NCI-H1436 (cell line): ENCODE data around the gene DHDH.
A peak's percentile ranks its signal among the peaks of the same experiment; 100 is the strongest.

Experiments
- DNase-seq: peaks from one replicate; lab custom pipeline; 2025; lab: John Stamatoyannopoulos, UW

DHDH gene

DNA sequence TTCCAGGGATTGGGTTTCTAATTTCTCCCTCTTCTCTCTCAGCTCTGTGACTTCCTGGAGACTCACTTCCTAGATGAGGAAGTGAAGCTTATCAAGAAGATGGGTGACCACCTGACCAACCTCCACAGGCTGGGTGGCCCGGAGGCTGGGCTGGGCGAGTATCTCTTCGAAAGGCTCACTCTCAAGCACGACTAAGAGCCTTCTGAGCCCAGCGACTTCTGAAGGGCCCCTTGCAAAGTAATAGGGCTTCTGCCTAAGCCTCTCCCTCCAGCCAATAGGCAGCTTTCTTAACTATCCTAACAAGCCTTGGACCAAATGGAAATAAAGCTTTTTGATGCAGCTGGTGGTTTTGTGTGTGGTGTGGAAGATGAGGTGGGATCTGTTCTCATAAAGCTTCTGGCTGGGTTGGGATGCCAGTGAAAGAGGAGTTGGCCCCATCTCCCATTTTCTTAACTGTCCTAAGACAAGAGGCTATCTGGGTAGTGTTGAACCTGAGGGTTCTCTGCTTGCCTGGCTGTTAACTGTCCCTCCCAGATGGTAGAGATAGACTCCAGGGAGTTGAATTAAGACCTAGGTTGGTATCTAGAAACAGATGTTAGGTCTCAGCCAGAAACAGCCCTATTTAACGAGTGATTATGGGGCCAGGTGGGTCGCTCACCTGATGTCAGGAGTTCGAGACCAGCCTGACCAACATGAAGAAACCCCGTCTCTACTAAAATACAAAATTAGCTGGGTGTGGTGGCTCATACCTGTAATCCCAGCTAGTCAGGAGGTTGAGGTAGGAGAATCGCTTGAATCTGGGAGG lies 33.2 kb downstream of the DHDH start:
- no peak for DNase-seq

GRCh38 chr19:48967346-48968178 lies 34.1 kb downstream of the DHDH start:
- no peak for DNase-seq

DNA sequence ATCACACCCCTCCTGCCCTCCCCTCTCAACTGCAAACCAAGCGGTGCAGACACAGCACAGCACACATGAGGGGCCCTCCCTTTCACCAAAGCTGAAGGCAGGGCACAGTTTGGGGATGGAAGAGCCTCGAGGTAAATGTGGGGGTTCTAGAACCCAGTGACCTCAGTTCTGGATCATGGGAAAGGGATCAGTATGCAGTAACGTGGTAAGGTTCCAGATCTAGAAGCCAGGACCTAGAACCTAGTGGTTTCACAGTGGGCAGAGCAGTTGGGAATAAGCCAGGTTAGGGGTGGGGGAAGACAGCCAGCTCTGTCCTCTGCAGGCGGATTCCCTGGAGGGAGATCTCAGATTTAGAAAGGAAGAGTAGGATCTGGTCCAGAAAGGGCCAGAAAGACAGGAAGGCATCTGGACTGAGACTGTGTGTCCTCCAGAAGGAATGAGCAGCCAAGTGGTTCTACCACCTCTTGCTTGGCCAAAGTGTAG lies 34.7 kb downstream of the DHDH start:
- DNase-seq: no peak

DNA sequence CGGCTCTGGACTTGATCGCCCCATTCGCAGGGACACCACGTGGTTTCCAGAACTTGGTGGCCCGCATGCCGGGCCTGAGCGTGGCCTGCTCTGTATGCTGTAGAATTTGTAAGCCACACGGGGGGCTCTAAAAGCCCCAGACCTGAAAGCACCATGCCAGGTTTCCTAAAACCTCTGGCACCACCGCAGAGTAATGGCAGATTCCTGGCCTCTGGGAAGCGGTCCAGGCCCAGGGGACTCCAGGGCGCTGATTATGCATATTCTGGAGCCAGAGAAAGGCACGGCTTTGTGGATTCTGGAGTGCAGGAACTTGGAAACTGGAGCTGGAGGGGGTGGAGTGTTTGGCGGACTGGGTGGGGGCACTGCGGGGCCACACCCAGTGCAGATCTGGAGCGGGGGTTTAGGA lies 35.3 kb downstream of the DHDH start:
- DNase-seq: no peak

DNA sequence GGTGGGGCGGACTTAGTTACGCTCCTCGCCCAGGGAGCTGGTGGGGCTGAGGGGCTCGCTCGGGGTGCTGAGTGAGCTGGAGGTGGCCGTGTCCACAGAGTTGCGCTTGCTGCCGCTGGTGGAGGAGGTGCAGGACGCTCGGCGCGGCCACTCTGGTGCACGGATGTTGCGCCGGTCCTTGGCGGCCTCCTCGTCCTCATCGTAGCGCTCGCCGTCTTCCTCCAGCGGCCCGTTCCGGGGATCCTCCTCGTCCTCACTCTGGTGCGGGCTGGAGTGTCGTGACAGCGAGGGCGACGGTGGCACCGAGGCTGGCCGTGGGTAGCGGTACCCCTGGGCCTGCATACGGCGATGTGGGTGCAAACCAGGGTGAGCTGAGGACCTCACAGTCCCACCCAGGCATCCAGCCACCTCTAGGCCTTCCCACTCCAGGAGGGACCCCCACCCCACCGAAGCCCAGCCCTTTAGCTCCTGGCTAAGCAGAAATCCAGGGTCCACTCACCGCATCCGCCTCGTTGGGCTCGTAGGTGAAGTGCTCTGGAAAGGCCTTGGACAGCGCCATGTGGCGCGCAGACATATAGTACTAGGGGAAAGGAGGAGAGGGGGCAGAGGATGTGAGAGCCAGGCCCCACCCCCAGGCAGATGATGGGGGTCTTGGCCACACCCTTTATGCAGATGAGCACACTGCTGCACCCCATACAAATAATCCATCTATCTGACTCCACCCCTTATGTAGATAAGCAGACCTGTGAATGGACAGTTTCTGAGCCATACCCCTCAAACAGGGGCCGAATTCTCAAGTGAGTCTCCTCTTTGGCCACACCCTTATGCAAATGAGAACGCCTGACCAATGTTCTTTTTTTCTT lies 36.0 kb downstream of the DHDH start:
- no peak for DNase-seq

DNA sequence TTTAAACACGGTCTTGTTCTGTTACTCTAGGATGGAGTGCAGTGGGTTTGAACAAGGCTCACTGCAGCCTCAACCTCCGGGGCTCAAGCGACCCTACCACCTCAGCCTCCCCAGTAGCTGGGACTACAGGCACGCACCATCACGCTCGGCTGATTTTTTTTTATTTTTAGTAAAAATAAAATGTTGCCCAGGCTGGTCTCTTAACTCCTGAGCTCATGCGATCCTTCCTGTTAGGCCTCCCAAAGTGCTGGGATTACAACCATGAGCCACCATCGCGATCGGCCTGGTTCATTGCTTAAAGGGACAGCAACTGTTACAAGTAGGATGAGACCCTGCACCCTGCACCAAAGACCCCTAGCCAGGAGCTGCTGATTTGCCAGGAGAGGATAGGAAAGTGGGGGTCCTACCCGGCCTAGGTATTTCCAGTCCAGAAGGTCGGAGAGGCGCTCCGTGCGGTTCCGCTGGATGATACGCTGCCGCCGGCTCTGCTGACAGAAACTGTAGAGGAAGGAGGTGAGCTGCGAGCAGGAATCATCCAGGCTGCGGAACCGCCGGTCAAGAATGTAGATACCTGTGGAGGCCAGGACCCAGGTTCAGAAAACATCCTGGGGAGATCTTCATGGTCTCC lies 36.8 kb downstream of the DHDH start:
- no peak for DNase-seq

DNA sequence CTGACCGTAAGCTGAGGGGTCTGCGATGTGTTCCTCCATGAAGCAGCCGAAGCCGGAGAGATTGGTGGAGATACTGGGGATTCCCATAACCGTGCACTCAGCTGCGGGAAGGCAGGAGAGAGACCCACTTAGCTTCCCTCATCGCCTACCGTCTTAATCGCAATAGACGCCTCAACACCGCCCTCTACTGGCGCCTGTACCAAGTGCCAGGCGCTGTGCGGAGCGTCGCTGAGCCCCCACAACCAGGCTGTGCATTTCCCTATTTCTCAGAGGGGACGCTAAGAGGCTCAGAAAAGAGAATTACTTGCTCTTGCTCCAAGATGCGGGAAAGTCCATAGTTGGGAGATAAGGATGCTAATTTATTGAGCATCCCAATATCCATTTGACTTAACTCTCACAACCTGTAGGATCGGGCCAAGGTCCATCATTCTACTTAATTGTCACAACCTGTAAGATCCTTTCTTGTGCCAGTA lies 37.5 kb downstream of the DHDH start:
- DNase-seq: peak; percentile 82

DNA sequence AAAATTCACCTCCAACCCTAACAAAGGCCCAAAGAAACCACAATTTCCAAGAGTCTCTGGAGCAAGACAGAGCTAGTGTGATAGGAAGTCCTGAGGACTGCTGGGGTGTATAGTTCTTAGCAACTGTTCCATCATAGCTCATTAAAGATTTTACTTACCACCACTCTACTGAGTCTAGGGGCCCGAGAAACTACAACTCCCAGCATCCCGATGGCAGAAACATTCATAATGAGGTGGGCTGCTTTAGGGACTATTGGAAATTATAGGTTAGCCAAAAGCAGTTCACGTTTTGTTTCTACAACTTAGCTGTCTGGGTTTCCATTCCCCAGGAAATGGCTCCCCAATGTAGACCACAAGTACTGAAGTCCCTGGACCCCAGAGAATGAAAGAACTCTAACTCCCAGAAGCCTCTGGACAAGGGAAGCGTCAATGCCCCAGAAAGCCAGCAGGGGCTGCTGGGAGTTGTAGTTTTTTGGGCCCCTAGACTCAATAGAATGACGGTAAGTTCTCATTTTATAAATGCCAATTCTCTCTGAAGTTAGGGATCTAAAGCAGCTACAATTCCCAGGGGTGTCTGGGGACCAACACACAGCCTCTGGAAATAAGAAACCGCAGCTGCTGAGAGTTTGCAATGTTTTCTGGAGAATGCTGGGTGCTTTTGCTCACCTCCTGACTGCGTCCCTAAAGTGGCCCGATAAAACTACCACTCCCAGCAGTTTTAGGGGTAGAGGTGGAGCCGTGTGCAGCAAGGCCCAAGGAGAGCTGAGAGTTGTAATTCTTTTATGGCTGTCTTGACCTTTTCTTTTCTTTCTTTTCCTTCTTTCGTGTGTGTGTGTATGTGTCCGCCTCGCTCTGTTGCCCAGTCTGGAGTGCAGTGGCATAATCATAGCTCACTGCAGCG lies 42.7 kb downstream of the DHDH start:
- no peak for DNase-seq

GRCh38 chr19:48977061-48977460 lies 43.6 kb downstream of the DHDH start:
- DNase-seq: no peak

DNA sequence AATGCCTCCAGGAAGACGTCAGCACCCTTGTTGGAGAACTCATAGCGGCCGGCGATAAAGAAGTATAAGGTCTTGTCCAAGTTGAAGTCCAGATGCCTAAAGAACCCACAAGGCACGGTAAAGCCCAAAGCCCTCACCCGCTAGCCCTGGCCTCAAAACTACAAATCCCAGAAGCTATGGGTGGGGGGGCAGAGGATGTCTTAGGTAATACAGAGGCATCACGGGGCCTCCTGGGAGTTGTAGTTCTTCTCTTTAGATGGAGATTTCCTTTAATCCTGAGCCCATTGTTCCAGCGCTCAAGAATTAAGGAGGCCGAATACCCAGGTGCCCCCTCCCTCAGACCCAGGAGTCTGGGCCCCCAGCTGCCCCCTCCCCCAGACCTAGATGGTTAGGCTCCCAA lies 48.8 kb downstream of the DHDH start:
- no peak for DNase-seq

DNA sequence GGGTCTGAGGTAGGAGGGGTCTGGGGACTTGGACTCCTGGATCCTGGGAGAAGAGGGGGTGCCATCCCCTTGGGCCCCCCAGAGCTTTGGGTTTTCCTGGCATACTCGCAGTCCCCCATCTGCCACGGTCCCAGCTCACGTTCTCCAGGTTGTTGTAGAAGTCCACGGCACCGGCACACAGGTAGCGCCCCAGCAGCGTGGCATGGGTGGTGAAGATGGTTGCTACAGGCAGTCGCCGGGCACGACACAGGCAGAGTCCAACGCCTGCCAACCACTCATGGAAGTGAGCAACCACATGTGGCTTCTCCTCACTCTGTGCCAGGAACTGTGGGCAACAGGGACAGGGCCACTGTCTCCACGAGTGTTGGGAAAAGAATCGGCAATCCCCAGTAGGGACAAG lies 52.2 kb downstream of the DHDH start:
- no peak for DNase-seq

DNA sequence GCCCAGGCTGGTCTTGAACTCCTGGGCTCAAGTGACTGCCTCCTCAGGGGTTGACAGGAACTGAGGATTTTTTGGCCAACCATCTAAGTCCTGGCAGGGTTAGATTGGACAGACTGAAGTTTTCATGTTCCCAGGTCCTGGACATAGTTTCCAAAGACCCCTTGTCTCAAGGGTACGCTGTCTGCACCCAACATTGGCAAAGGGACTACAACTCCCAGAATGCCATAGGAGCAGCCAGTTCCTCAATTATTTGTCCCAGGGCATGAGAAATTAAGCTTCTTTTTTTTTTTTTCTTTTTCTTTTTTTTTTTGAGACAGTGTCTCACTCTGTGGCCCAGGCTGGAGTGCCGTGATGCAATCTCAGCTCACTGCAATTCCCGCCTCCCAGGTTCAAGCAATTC lies 52.7 kb downstream of the DHDH start:
- DNase-seq: no peak

GRCh38 chr19:48987323-48987722 lies 53.8 kb downstream of the DHDH start:
- no peak for DNase-seq

DNA sequence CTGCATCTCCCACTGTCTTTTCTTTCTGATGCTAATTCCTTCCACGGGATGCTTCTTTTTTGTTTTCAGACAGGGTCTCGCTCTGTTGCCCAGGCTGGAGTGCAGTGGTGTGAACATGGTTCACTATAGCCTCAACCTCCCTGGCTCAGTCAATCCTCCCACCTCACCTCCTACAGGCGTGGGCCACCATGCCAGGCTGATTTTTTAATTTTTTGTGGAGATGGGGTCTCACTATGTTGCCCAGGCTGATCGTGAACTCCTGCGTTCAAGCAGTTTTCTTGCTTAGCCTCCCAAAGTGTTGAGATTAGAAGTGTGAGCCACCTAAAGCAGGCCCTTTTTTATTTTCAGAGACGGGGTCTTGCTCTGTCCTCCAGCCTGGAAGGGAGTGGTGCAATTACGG lies 54.8 kb downstream of the DHDH start:
- DNase-seq: no peak

DNA sequence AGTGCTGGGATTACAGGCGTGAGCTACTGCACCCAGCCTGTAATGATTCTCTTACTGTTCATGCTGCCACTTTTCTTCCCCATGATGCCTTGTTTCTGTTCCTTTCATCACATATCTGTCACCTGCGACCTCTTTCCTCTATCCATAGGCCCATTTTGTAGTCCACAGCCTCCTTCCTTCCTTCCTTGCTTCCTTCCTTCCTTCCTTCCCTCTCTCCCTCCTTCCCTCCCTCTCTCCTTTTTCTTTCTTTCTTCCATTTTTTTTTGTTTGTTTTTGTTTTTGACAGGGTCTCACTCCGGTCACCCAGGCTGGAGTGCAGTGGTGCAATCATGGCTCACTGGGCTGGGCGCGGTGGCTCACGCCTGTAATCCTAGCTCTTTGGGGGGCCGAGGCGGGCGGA lies 55.4 kb downstream of the DHDH start:
- DNase-seq: no peak

DNA sequence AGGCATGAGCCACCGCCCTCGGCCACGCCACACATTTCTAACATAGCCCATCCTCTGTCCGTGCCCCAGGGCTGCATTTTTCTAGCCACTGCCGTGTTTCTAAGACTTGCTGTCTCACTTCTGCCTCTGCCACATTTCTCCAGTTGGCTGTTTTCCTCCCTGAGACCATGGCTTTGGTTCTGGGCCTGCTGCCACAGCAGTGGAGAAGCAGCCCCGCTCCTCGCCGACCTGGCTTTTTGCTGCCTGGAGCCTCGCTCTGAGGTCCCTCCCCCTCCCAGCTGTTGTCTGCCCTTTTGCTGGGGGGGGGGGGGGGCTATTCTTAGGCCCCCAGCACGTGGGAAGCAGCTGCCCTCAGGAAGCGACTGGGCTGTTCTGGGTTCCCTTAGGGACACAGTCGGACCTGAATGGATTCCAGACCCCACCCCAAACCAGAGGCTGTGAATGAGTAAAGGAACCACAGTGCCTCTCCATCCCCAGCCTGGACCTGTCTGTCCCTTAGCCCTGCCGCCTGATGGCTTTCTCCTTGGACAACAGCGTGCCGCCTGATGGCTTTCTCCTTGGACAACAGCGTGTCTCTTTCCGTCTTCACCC lies 56.3 kb downstream of the DHDH start:
- DNase-seq: no peak

- no peak for DNase-seq
Observed at GRCh38 chr19:48990400-48990799, 56.9 kb downstream of the DHDH start.

GRCh38 chr19:48991011-48991609 lies 57.6 kb downstream of the DHDH start:
- DNase-seq: no peak

DNA sequence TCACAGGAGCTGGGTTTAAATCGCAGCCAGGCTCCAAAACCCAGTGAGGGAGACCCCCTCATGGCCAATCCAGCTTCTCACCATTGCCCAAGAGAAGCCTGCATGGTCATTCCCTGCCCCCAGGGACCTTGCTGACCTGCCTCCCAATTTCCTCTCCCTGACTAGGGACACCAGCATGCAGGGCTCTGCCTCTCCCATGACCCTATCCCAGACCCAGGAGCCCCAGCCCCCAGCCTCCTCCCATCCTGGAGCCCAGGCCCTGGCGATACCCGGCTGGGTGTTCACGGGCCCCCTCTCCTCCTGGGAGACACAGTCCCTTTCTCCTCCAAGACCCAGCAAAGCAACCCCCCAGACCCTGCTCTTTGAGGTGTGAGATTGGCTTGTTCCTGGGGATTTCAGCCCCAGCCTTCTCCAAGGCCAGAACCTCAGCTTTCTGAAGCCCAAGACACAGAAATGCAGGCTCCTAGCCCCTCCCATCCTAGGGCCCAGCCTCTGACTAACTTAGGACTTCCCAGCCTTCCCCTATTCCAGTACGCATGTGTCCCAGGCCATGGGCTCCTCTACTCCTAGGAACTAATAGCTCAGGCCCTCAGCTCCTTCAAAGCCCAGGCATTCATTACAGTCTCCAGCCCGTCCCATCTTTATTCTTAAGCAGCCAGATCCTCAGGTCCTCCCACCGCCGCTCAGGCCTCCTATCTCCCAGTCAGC lies 58.5 kb downstream of the DHDH start:
- no peak for DNase-seq
